HG03378 (cell line): ENCODE results near the gene LMNB1.
"Not testable (repeated sequence)": the region's sequence is repeated elsewhere in the genome, so short reads cannot be mapped to it uniquely, and the experiment has no call there.

Experiments used
- ATAC-seq: cut with Tn5 transposase; IDR thresholded peaks from one replicate; pipeline ENCODE4 v1.9.1; 2021; ENCODE audit warnings: mild to moderate bottlenecking, moderate library complexity; ENCODE audit not compliant: unreplicated experiment

The LMNB1 gene

GRCh38 chr5:126853541-126854307 is 76.8 kb downstream of the LMNB1 start:
- not testable (repeated sequence) for ATAC-seq

GRCh38 chr5:126854526-126855110 is 77.7 kb downstream of the LMNB1 start:
- no peak for ATAC-seq

GRCh38 chr5:126855266-126855665 is 78.3 kb downstream of the LMNB1 start:
- no peak for ATAC-seq

GRCh38 chr5:126857472-126858410 is 80.8 kb downstream of the LMNB1 start:
- ATAC-seq = no peak

GRCh38 chr5:126858441-126858840 is 81.5 kb downstream of the LMNB1 start:
- no peak for ATAC-seq

GRCh38 chr5:126863402-126863801 is 86.5 kb downstream of the LMNB1 start:
- no peak for ATAC-seq

- no peak for ATAC-seq
Observed at GRCh38 chr5:126864042-126864688, 87.2 kb downstream of the LMNB1 start.

- no peak for ATAC-seq
Observed at GRCh38 chr5:126865299-126865698, 88.4 kb downstream of the LMNB1 start.

- ATAC-seq = no peak
Observed at GRCh38 chr5:126866851-126867636, 90.1 kb downstream of the LMNB1 start.

GRCh38 chr5:126868338-126869004 is 91.5 kb downstream of the LMNB1 start:
- ATAC-seq = no peak

- peak; percentile 51 for ATAC-seq
Observed at GRCh38 chr5:126869005-126869451, 92.1 kb downstream of the LMNB1 start.

GRCh38 chr5:126871441-126871840 is 94.5 kb downstream of the LMNB1 start:
- no peak for ATAC-seq

GRCh38 chr5:126872561-126873354 is 95.8 kb downstream of the LMNB1 start:
- ATAC-seq = no peak

GRCh38 chr5:126875303-126875785 is 98.4 kb downstream of the LMNB1 start:
- no peak for ATAC-seq

- no peak for ATAC-seq
Observed at GRCh38 chr5:126877602-126878001, 100.7 kb downstream of the LMNB1 start.

- no peak for ATAC-seq
Observed at GRCh38 chr5:126878085-126878484, 101.1 kb downstream of the LMNB1 start.

- no peak for ATAC-seq
Observed at GRCh38 chr5:126878634-126879033, 101.7 kb downstream of the LMNB1 start.

- no peak for ATAC-seq
Observed at GRCh38 chr5:126881821-126882600, 105.1 kb downstream of the LMNB1 start.
